ENCODE measurements around the gene C13orf46.

C13orf46 gene

GRCh38 chr13:113939944-113940297 is 34.0 kb downstream of the C13orf46 start:
- Histone ChIP-seq H3K4me3 (replicated peaks; ENCODE audit: insufficient read depth, low read length) (no peak overlapping the region), H3K27me3 (ENCODE audit: insufficient read depth, poor library complexity, severe bottlenecking) (peaks cover 35% of the 10 kb centered on the region), H3K27ac (replicated peaks) (no peak overlapping the region)
- no peak for TF ChIP-seq CTCF (IDR thresholded peaks at IDR 0.05; ENCODE audit: insufficient read depth, low read length)
- TF ChIP-seq SPI1 (IDR thresholded peaks at IDR 0.05; ENCODE audit: borderline replicate concordance, low read depth), result no peak
- no peak for TF ChIP-seq GABPA (IDR thresholded peaks at IDR 0.05; ENCODE audit: low read depth)
- no peak for TF ChIP-seq REST (IDR thresholded peaks at IDR 0.05; ENCODE audit: insufficient replicate concordance, low read depth)
- TF ChIP-seq POLR2AphosphoS5 (IDR thresholded peaks at IDR 0.05; ENCODE audit: low read depth), result no peak
- DNase-seq (ENCODE audit: low read depth in 1 of 2, low spot score in 1 of 2), result no peak

- H3K27ac ChIP-seq (replicated peaks), result no peak overlapping the region
- H3K4me3 ChIP-seq (replicated peaks; ENCODE audit: insufficient read depth, low read length), result no peak overlapping the region
- DNase-seq (ENCODE audit: low read depth in 1 of 2, low spot score in 1 of 2), result no peak
- peaks cover 37% of the 10 kb centered on the region for H3K27me3 ChIP-seq (ENCODE audit: insufficient read depth, poor library complexity, severe bottlenecking)
- TF ChIP-seq POLR2AphosphoS5 (IDR thresholded peaks at IDR 0.05; ENCODE audit: low read depth) (no peak), CTCF (IDR thresholded peaks at IDR 0.05; ENCODE audit: insufficient read depth, low read length) (no peak), GABPA (IDR thresholded peaks at IDR 0.05; ENCODE audit: low read depth) (no peak), REST (IDR thresholded peaks at IDR 0.05; ENCODE audit: insufficient replicate concordance, low read depth) (no peak), SPI1 (IDR thresholded peaks at IDR 0.05; ENCODE audit: borderline replicate concordance, low read depth) (no peak)
Measured at GRCh38 chr13:113939129-113939943, 34.5 kb downstream of the C13orf46 start.

GRCh38 chr13:113938716-113939115 is 35.2 kb downstream of the C13orf46 start:
- DNase-seq (ENCODE audit: low read depth in 1 of 2, low spot score in 1 of 2), result no peak
- no peak overlapping the region for H3K4me3 ChIP-seq (replicated peaks; ENCODE audit: insufficient read depth, low read length)
- H3K27ac ChIP-seq (replicated peaks), result no peak overlapping the region
- peaks cover 38% of the 10 kb centered on the region for H3K27me3 ChIP-seq (ENCODE audit: insufficient read depth, poor library complexity, severe bottlenecking)
- TF ChIP-seq SPI1 (IDR thresholded peaks at IDR 0.05; ENCODE audit: borderline replicate concordance, low read depth), result no peak
- TF ChIP-seq GABPA (IDR thresholded peaks at IDR 0.05; ENCODE audit: low read depth), result no peak
- TF ChIP-seq POLR2AphosphoS5 (IDR thresholded peaks at IDR 0.05; ENCODE audit: low read depth), result no peak
- TF ChIP-seq CTCF (IDR thresholded peaks at IDR 0.05; ENCODE audit: insufficient read depth, low read length), result no peak
- TF ChIP-seq REST (IDR thresholded peaks at IDR 0.05; ENCODE audit: insufficient replicate concordance, low read depth), result no peak

Measured in HL-60 (cell line).